Endothelial cell (in vitro differentiated cells): ENCODE measurements around the gene SYNE2. TPM values are rescaled to one million over a fixed set of nuclear protein-coding genes. Genes with fewer than 3 reads are reported as not detected.

Source experiments
- DNase-seq: peaks from one replicate; pipeline ENCODE4 v3.0.0; 2021; ENCODE audit warnings: low spot score
- H3K27ac Mint-ChIP-seq: one replicate; pipeline ENCODE4 v1.8.0; 2021; ENCODE audit warnings: mixed read lengths, inconsistent platforms; ENCODE audit not compliant: unreplicated experiment
- H3K27me3 Mint-ChIP-seq: one replicate; pipeline ENCODE4 v1.8.0; 2021; ENCODE audit warnings: mild to moderate bottlenecking, moderate library complexity, mixed read lengths, inconsistent platforms; ENCODE audit not compliant: unreplicated experiment
- H3K36me3 Mint-ChIP-seq: one replicate; pipeline ENCODE4 v1.8.0; 2021; ENCODE audit warnings: mild to moderate bottlenecking, low read depth, mixed read lengths, inconsistent platforms; ENCODE audit not compliant: unreplicated experiment
- H3K4me1 Mint-ChIP-seq: one replicate; pipeline ENCODE4 v1.8.0; 2021; ENCODE audit warnings: mild to moderate bottlenecking, mixed read lengths, inconsistent platforms; ENCODE audit not compliant: unreplicated experiment
- H3K4me3 Mint-ChIP-seq: one replicate; pipeline ENCODE4 v1.8.0; 2021; ENCODE audit warnings: mild to moderate bottlenecking, mixed read lengths, inconsistent platforms; ENCODE audit not compliant: unreplicated experiment
- H3K9me3 Mint-ChIP-seq: one replicate; pipeline ENCODE4 v1.8.0; 2021; ENCODE audit warnings: mixed read lengths, inconsistent platforms; ENCODE audit not compliant: unreplicated experiment
- total RNA-seq: library from RNA; stranded (reverse); fragmentation: NEBNext Ultra II Directional; extraction: Animal tissue kit (Norgen Biotek cat#: 25700); gene quantifications from one replicate; pipeline ENCODE4 v1.2.1, GENCODE V29; 2021; ENCODE audit not compliant: unreplicated experiment
- TF ChIP-seq, protein P1 (sequence below): fragments of 200-600 bp; sonication (generic); IDR thresholded peaks from one replicate; pipeline ENCODE4 v1.5.0; 2021; ENCODE audit warnings: antibody characterized with exemption; ENCODE audit not compliant: unreplicated experiment

The SYNE2 gene
- total RNA-seq, 1 donor from 2014 or later = 35.9 TPM

DNA sequence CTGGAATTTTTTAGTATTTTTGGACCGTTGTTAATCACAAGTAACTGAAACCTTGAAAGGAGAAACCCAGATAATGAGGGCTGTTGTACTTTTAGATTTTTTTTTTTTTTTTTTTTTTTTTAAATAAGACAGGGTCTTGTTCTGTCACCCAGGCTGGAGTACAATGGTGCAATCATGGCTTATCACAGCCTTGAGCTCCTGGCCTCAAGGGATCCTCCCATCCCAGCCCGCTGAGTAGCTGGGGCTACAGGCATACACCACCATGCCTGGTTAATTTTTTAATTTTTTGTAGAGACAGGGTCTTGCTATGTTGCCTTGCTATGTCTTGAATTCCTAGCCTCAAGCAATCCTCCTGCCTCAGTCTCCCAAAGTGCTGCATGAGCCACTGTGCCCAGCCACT, 211.6 kb downstream of the SYNE2 start:
- Mint-ChIP-seq H3K4me1 (peaks cover 6% of the 10 kb centered on the region), H3K4me3 (no peak overlapping the region), H3K27me3 (peaks cover 4% of the 10 kb centered on the region), H3K9me3 (no peaks in the 10 kb centered on the region), H3K36me3 (no peaks in the 10 kb centered on the region), H3K27ac (no peak overlapping the region)
- DNase-seq = no peak
- TF ChIP-seq, protein P1, sequence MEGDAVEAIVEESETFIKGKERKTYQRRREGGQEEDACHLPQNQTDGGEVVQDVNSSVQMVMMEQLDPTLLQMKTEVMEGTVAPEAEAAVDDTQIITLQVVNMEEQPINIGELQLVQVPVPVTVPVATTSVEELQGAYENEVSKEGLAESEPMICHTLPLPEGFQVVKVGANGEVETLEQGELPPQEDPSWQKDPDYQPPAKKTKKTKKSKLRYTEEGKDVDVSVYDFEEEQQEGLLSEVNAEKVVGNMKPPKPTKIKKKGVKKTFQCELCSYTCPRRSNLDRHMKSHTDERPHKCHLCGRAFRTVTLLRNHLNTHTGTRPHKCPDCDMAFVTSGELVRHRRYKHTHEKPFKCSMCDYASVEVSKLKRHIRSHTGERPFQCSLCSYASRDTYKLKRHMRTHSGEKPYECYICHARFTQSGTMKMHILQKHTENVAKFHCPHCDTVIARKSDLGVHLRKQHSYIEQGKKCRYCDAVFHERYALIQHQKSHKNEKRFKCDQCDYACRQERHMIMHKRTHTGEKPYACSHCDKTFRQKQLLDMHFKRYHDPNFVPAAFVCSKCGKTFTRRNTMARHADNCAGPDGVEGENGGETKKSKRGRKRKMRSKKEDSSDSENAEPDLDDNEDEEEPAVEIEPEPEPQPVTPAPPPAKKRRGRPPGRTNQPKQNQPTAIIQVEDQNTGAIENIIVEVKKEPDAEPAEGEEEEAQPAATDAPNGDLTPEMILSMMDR = no peak

DNA sequence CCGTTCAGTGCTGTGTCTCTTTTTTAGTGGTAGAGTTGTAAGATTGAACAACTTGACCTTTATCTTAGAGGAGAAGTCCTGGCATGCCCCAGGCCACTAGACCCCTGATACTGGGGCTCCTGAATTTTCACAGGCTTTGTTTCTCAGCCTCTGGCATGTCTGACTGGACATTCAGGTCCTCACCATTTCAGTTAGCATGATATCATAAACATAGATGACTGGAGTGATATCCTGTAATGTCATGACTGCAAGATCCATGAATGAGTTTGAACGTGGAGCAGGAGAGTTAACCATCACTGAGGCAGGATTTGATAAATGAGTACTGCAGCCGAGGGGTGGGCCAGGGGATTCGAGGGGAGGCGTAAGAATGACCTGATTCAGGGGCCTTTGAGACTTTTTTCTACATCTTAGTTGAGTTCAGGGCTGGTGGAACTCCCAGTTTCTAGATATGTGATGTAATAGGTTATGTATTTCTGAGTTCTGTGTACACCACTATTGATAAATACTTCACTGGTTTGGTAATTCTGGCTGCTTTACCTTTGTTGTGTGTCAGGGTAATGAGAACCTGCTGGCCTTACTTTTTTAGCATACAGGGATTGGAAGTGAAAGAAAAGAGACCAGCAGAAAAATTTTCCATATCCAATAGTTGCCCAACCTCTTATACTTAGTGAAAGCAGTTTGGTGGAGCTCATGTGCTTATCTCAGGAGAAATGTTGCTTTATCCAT, 217.0 kb downstream of the SYNE2 start:
- DNase-seq = no peak
- peaks cover 2% of the 10 kb centered on the region for H3K27me3 Mint-ChIP-seq
- no peaks in the 10 kb centered on the region for H3K9me3 Mint-ChIP-seq
- TF ChIP-seq, protein P1 = no peak
- no peak overlapping the region for H3K27ac Mint-ChIP-seq
- H3K4me3 Mint-ChIP-seq = no peak overlapping the region
- peaks cover 8% of the 10 kb centered on the region for H3K36me3 Mint-ChIP-seq
- peaks cover 2% of the 10 kb centered on the region for H3K4me1 Mint-ChIP-seq

DNA sequence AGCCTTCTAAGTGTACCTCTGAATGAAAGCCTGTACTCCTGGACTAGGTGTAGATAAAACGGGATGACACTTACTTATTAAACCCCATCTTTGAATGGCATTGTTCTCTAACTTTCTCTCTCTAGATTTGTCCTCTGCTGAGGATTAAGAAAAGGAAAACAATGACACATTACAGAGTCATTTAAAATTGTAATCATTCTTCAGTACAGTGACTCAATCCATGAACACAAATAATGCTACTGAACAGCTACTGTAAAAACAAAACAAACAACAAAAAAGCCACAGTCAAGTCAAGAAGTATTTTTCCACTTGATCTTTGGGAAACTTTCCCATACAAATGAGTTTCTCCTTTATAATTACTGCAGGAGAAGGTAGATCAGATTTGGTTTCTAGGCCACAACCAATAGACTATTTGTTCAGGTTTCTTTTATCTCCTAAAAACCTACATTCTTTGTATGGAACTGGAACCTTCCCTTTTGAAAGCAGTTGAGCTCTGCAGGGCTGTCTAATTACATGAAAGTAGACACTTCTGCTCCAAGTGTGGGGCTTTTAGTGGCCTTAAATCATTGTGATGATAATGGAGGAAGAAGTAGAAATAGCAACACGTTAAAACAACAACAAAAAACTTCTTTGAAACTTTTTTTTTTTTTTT, 222.3 kb downstream of the SYNE2 start:
- Mint-ChIP-seq H3K4me1 (no peaks in the 10 kb centered on the region), H3K27ac (no peak overlapping the region), H3K9me3 (no peaks in the 10 kb centered on the region), H3K36me3 (peaks cover 12% of the 10 kb centered on the region), H3K27me3 (peaks cover 2% of the 10 kb centered on the region), H3K4me3 (no peak overlapping the region)
- no peak for DNase-seq
- TF ChIP-seq, protein P1 = no peak

DNA sequence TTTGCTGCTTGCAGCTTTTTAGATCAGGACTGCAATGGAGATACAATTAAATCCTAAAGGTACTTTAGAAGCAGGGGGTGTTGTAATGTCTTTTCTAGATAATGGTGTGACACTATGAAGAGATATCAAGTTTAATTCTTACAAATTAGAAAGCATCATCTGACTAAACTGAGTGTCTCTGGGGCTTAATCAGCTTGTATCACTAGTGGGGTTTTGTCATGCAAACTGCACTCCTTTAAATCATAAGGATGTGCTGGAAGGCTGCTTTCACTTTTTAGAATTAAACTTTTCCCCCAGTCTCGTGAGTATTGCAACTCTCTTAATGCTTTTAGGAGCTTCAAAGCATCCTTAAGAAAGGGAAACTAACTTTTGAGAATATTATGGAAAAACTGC, 222.8 kb downstream of the SYNE2 start:
- Mint-ChIP-seq H3K4me3 (no peak overlapping the region), H3K9me3 (no peaks in the 10 kb centered on the region), H3K4me1 (no peaks in the 10 kb centered on the region), H3K36me3 (peaks cover 17% of the 10 kb centered on the region), H3K27me3 (peaks cover 2% of the 10 kb centered on the region), H3K27ac (no peak overlapping the region)
- TF ChIP-seq, protein P1 = no peak
- no peak for DNase-seq

DNA sequence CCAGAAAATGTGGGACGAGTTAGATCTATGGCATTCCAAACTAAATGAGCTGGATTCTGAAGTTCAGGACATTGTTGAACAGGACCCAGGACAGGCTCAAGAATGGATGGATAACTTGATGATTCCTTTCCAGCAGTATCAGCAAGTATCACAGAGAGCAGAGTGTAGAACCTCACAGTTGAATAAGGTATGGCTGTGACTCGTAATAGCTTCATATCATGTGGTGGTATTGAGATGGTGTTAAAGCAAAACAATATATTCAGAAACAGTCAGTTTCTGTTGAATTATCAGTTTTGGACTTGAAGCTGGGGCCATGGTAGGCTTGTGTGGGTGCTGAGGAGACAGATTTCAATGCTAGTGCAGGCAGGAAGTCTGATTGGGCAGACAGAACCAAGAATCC, 227.6 kb downstream of the SYNE2 start:
- no peaks in the 10 kb centered on the region for H3K4me1 Mint-ChIP-seq
- no peaks in the 10 kb centered on the region for H3K9me3 Mint-ChIP-seq
- DNase-seq = no peak

More for the DNA sequence above, 227.6 kb downstream of the SYNE2 start:
- Mint-ChIP-seq H3K27me3 (no peaks in the 10 kb centered on the region), H3K4me3 (no peak overlapping the region), H3K27ac (no peak overlapping the region), H3K36me3 (peaks cover 9% of the 10 kb centered on the region)
- TF ChIP-seq, protein P1 = no peak
